Measurements from ENCODE around the gene FBXW7. TPM values are rescaled to one million over a fixed set of nuclear protein-coding genes. Genes with fewer than 3 reads are reported as not detected.

Gene FBXW7
- total RNA-seq, 1 experiment from 2014 or later = 27.1 TPM

DNA sequence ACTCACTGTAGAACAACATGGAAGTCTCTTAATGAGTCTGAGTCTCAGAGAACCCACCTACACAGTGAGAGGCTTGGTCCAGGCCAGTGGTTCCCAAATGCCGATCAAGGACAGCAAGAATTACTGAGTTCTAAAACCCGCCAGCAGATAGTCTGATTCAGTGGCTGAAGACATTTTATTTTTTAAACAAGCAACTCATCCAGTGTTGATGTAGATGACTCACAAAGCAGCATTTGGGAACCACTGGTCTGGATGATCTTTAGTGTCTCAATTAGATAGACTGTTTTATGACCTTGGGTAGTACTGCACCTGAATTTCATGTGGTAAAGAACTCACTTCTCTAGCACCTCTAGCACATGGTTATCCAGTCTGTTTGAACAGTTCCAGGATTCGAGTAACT is 193.6 kb downstream of the FBXW7 start:
- TF ChIP-seq, protein P1, sequence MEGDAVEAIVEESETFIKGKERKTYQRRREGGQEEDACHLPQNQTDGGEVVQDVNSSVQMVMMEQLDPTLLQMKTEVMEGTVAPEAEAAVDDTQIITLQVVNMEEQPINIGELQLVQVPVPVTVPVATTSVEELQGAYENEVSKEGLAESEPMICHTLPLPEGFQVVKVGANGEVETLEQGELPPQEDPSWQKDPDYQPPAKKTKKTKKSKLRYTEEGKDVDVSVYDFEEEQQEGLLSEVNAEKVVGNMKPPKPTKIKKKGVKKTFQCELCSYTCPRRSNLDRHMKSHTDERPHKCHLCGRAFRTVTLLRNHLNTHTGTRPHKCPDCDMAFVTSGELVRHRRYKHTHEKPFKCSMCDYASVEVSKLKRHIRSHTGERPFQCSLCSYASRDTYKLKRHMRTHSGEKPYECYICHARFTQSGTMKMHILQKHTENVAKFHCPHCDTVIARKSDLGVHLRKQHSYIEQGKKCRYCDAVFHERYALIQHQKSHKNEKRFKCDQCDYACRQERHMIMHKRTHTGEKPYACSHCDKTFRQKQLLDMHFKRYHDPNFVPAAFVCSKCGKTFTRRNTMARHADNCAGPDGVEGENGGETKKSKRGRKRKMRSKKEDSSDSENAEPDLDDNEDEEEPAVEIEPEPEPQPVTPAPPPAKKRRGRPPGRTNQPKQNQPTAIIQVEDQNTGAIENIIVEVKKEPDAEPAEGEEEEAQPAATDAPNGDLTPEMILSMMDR (conservative IDR thresholded peaks at IDR 0.05) = no peak
- Histone ChIP-seq H3K56ac (ENCODE audit: insufficient read length, low read depth, low read length) (no peak overlapping the region), H4K5ac (ENCODE audit: insufficient read length, low read depth, low read length) (no peak overlapping the region), H3K4me2 (ENCODE audit: insufficient read depth, insufficient read length, low read length) (no peak overlapping the region), H2BK15ac (ENCODE audit: low read depth, low read length) (no peak overlapping the region), H3K9me3 (ENCODE audit: control insufficient read depth, low read depth, low read length) (no peaks in the 10 kb centered on the region), H3K23ac (ENCODE audit: insufficient read length, low read depth, low read length) (no peak overlapping the region), H2BK120ac (ENCODE audit: low read depth, low read length, poor library complexity, severe bottlenecking) (no peak overlapping the region), H3K9ac (ENCODE audit: extremely low read depth, insufficient read length, low read length) (no peak overlapping the region), H3K79me2 (ENCODE audit: insufficient read depth, low read length) (no peaks in the 10 kb centered on the region), H2AK5ac (ENCODE audit: insufficient read length, low read length) (no peak overlapping the region), H3K27ac (ENCODE audit: insufficient read length, low read depth, low read length) (no peak overlapping the region), H2BK20ac (ENCODE audit: low read depth, low read length, poor library complexity, severe bottlenecking) (no peak overlapping the region), H2BK5ac (ENCODE audit: insufficient read length, low read length) (no peak overlapping the region), H4K8ac (replicated peaks; ENCODE audit: insufficient read length, low read depth, low read length) (no peak overlapping the region), H3K79me1 (ENCODE audit: insufficient read depth, low read depth, low read length, poor library complexity, severe bottlenecking) (no peaks in the 10 kb centered on the region), H3K27me3 (ENCODE audit: insufficient read depth, low read length) (no peaks in the 10 kb centered on the region), H2BK12ac (ENCODE audit: insufficient read length, low read depth, low read length) (no peak overlapping the region), H3T11ph (ENCODE audit: low read length) (no peak overlapping the region), H2AFZ (ENCODE audit: low read length) (no peak overlapping the region), H3K4me1 (ENCODE audit: insufficient read depth, low read length) (no peaks in the 10 kb centered on the region), H3K23me2 (ENCODE audit: insufficient read length, low read depth, low read length, poor library complexity, severe bottlenecking) (no peaks in the 10 kb centered on the region), H3K4ac (ENCODE audit: low read depth, low read length) (no peak overlapping the region), H3K18ac (ENCODE audit: insufficient read length, low read depth, low read length) (no peak overlapping the region), H4K20me1 (ENCODE audit: control insufficient read depth, insufficient read depth, insufficient read length) (no peaks in the 10 kb centered on the region), H3K14ac (ENCODE audit: insufficient read depth, low read length) (no peak overlapping the region), H4K91ac (ENCODE audit: insufficient read length, low read depth, low read length) (no peak overlapping the region)
- H3K4me1 Mint-ChIP-seq = no peaks in the 10 kb centered on the region
- no peak for DNase-seq
- H3K36me3 Mint-ChIP-seq (ENCODE audit: insufficient read depth in 1 of 3, low read depth in 3 of 3) = peaks cover 0 to 9% (median 0%) of the 10 kb centered on the region in 3 experiments; a peak in 2 of 7 replicates
- no peak overlapping the region for H3K4me3 Mint-ChIP-seq
- 0 out of 7 replicates have a peak overlapping the region, but pooled peaks of 1 of the 3 experiments have one; percentile 6 for H3K27ac Mint-ChIP-seq
- no CpG with 5 or more reads among the region's 3 CpGs for WGBS (ENCODE audit: extremely low coverage, insufficient read length, low lambda C conversion rate)
- H3K9me3 Mint-ChIP-seq = no peaks in the 10 kb centered on the region
- no peaks in the 10 kb centered on the region for H3K27me3 Mint-ChIP-seq (ENCODE audit: low read depth)
